ENCODE data around the gene NCOA3.

Gene NCOA3

GRCh38 chr20:47668313-47669151 lies 166.8 kb downstream of the NCOA3 start:
- no peak for DNase-seq (ENCODE audit: low read depth, low spot score)

GRCh38 chr20:47669152-47669425 lies 167.4 kb downstream of the NCOA3 start:
- H3K4me3 ChIP-seq (ENCODE audit: low read length): no peak overlapping the region
- DNase-seq (ENCODE audit: low read depth, low spot score): no peak

More at GRCh38 chr20:47668313-47669151, 166.8 kb downstream of the NCOA3 start:
- no peak overlapping the region for H3K4me3 ChIP-seq (ENCODE audit: low read length)

GRCh38 chr20:47669489-47669888 lies 167.8 kb downstream of the NCOA3 start:
- no peak overlapping the region for H3K4me3 ChIP-seq (ENCODE audit: low read length)
- DNase-seq (ENCODE audit: low read depth, low spot score): no peak

- no peak for DNase-seq (ENCODE audit: low read depth, low spot score)
- H3K4me3 ChIP-seq (ENCODE audit: low read length): no peak overlapping the region
These were observed 168.5 kb downstream of the NCOA3 start for GRCh38 chr20:47669927-47670890.

- H3K4me3 ChIP-seq (ENCODE audit: low read length): no peak overlapping the region
- DNase-seq (ENCODE audit: low read depth, low spot score): no peak
These were observed 169.2 kb downstream of the NCOA3 start for GRCh38 chr20:47670913-47671312.

- no peak overlapping the region for H3K4me3 ChIP-seq (ENCODE audit: low read length)
- DNase-seq (ENCODE audit: low read depth, low spot score): no peak
These were observed 170.5 kb downstream of the NCOA3 start for GRCh38 chr20:47672166-47672565.

GRCh38 chr20:47672886-47673670 lies 171.4 kb downstream of the NCOA3 start:
- DNase-seq (ENCODE audit: low read depth, low spot score): no peak
- H3K4me3 ChIP-seq (ENCODE audit: low read length): no peak overlapping the region

GRCh38 chr20:47673671-47673955 lies 171.9 kb downstream of the NCOA3 start:
- no peak overlapping the region for H3K4me3 ChIP-seq (ENCODE audit: low read length)
- no peak for DNase-seq (ENCODE audit: low read depth, low spot score)

- no peak overlapping the region for H3K4me3 ChIP-seq (ENCODE audit: low read length)
- no peak for DNase-seq (ENCODE audit: low read depth, low spot score)
These were observed 172.5 kb downstream of the NCOA3 start for GRCh38 chr20:47674145-47674544.

GRCh38 chr20:47674686-47675085 lies 173.0 kb downstream of the NCOA3 start:
- DNase-seq (ENCODE audit: low read depth, low spot score): no peak
- H3K4me3 ChIP-seq (ENCODE audit: low read length): no peak overlapping the region

GRCh38 chr20:47675190-47676142 lies 173.8 kb downstream of the NCOA3 start:
- DNase-seq (ENCODE audit: low read depth, low spot score): no peak
- no peak overlapping the region for H3K4me3 ChIP-seq (ENCODE audit: low read length)

GRCh38 chr20:47676219-47676721 lies 174.6 kb downstream of the NCOA3 start:
- no peak overlapping the region for H3K4me3 ChIP-seq (ENCODE audit: low read length)
- no peak for DNase-seq (ENCODE audit: low read depth, low spot score)

GRCh38 chr20:47676912-47677634 lies 175.4 kb downstream of the NCOA3 start:
- peak; percentile 78 for DNase-seq (ENCODE audit: low read depth, low spot score)
- peak overlapping the region; percentile 3; the same call in 1 of the 2 replicates for H3K4me3 ChIP-seq (ENCODE audit: low read length)

- peak overlapping the region; percentile 3; the same call in 1 of the 2 replicates for H3K4me3 ChIP-seq (ENCODE audit: low read length)
- DNase-seq (ENCODE audit: low read depth, low spot score): peak; percentile 39
These were observed 176.2 kb downstream of the NCOA3 start for GRCh38 chr20:47677635-47678453.

- no peak for DNase-seq (ENCODE audit: low read depth, low spot score)
- H3K4me3 ChIP-seq (ENCODE audit: low read length): no peak overlapping the region
These were observed 176.8 kb downstream of the NCOA3 start for GRCh38 chr20:47678536-47678935.

- no peak for DNase-seq (ENCODE audit: low read depth, low spot score)
- no peak overlapping the region for H3K4me3 ChIP-seq (ENCODE audit: low read length)
These were observed 177.8 kb downstream of the NCOA3 start for GRCh38 chr20:47679462-47679861.

All from Jurkat, Clone E6-1 (cell line).